VCaP (cell line): Measurements from ENCODE around the gene TXNIP.

Source experiments
- H3K27ac ChIP-seq: fragments of 450-650 bp; 2 replicates; pipeline ENCODE4 v1.5.1; 2017
- TF ChIP-seq, protein P1 (sequence below): fragments of 450-650 bp; conservative IDR thresholded peaks from 2 replicates; pipeline ENCODE4 v1.5.1; 2017; ENCODE audit warnings: mild to moderate bottlenecking, moderate library complexity

Gene TXNIP

DNA sequence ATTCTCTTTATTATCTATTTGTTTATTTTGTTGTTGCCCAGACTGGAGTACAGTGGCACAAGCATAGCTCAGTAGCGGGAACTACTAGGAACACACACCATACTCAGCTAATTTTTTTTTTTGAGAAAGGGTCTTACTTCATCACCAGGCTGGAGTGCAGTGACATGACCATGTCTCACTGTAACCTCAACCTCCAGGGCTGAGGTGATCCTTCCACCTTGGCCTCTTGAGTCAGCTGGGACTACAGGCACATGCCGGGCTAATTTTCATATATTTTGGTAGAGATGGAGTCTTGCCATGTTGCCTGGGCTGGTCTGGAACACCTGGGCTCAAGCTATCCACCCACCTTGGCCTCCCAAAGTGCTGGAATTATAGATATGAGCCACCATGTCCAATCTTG is 5.3 kb upstream of the TXNIP start:
- peak overlapping the region; percentile 94 for H3K27ac ChIP-seq
- TF ChIP-seq, protein P1, sequence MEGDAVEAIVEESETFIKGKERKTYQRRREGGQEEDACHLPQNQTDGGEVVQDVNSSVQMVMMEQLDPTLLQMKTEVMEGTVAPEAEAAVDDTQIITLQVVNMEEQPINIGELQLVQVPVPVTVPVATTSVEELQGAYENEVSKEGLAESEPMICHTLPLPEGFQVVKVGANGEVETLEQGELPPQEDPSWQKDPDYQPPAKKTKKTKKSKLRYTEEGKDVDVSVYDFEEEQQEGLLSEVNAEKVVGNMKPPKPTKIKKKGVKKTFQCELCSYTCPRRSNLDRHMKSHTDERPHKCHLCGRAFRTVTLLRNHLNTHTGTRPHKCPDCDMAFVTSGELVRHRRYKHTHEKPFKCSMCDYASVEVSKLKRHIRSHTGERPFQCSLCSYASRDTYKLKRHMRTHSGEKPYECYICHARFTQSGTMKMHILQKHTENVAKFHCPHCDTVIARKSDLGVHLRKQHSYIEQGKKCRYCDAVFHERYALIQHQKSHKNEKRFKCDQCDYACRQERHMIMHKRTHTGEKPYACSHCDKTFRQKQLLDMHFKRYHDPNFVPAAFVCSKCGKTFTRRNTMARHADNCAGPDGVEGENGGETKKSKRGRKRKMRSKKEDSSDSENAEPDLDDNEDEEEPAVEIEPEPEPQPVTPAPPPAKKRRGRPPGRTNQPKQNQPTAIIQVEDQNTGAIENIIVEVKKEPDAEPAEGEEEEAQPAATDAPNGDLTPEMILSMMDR = no peak

DNA sequence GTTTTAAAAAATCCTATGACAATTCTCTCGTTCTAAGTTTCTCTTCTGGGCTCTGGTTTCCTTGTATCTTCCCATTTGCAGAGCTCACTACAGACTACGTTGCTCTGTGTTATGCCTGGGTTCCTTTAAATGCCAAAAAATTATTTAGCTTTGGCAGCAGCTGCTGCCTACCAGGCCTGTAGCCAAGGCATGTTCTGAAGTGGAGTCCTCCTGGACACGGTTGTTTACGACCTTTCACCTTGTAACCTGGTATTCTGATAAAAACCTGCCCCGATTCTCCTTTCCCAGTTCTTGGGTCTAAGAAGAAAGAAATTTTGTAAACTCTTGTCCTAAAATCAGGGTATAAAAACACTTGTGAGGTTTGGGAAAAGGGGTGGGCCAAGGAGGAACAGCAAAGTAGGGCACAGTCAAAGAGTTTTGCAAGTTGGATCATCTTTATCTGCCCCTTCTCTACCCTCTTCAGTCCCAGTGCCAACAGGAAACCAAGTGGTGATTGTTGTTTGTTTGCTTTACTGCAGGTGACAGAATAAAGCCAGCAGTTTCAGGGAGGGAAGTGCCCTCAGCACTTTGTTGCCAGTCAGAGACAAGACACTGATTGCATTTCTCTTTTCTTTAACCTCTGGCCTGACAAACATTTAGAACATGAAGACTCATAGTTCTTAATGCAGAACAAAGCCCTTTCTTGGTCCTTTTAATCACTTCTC is 3.1 kb upstream of the TXNIP start:
- H3K27ac ChIP-seq = peak overlapping the region; percentile 94

DNA sequence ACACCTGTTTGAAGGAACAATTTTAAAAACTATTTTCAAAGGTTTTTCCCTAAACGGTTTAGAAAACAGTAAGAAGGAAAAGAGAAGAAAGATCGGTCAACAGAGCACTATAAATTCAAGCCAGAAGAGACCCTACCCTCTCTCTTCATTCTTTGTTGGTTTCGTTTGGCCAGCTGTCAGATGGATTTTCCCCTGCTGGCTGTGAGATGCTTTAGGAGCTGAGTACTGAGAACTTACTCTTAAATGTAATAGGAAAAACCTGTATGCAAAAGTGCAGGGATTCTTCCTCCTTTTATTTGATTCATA is 1.3 kb upstream of the TXNIP start:
- peak overlapping the region; percentile 94 for H3K27ac ChIP-seq
- TF ChIP-seq, protein P1 = no peak

More for the DNA sequence above, 3.1 kb upstream of the TXNIP start:
- TF ChIP-seq, protein P1 = no peak

DNA sequence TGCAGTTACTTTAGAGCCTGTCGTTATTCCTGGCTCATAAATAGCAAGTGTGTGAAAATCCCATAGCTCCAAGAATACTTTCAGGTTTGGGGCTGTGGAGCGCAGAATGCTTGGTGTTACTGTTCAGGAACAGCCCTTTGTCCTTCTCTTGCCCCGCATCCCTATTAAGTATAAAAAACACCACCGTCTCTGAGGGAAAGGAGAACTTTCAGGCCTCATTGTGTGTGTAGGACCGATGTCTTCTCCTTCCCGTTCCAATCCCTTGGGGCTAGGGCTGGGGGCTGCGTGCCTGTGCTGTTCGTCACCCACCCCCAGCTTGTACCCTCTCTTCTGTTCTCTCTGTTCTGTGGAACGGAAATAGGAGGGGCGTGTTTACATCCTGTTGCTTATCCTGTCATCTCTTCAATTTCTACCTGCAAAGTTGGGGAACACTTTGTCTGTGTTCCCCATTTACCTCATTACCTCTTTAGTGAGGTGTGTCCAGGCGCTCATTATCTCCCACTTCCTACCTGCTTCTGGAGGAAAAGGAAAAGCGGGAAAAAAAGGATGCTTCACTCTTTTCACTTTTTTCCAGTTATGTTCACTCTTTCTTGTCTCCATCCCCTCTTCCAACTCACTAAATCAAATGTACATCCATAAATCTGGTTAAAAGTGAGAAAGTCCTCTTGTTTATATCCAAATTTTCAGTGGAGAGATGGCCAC is 788 bp upstream of the TXNIP start:
- TF ChIP-seq, protein P1 = no peak
- H3K27ac ChIP-seq = peak overlapping the region; percentile 94

DNA sequence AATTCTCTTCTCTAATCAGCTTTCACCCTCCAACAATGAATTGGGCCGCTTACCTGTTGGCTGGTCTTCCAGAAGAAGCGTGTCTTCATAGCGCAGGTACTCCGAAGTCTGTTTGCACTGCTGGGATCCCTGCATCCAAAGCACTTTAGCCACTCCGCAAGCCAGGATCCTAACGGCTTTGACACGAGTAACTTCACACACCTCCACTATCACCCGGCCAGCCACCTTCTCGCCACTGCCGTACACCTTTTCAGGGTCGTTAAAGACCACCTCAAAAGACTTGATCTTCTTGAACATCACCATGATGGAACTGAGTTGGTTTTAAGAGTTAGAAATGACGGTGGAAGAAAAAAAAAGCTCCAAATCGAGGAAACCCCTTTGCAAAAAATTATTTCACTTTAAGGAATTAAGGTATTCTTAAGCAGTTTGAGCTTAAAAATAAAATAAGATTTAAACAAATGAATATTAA is 381 bp downstream of the TXNIP start:
- TF ChIP-seq, protein P1 = no peak
- H3K27ac ChIP-seq = peak overlapping the region; percentile 94

DNA sequence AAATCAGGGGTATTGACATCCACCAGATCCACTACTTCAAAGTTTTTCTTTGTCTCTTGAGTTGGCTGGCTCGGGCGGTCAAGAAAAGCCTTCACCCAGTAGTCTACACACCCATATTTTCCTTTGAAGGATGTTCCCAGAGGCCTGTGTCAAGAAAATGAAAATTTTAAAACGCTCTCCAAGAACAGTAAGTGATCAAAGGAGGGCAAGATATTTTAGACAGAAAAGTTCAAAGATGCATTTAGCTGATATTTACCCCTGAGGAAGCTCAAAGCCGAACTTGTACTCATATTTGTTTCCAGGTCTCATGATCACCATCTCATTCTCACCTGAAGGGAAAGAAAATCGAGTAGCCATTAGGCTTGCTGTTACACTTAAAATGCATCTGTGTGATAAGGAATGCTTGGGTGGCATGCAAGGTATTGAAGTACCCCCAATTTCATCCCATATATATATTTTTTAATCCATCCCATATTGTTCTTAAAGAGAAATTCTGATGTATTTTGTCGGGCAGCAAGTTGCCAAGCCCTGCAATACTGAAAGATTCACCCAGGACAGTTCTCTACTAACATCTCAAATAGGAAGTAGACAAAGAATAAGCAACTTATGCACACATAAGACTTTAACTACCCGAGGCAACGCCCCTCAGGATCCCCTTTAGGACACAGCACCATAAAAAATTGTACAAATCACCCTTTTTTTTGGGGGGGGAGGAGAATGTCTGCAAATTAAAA is 1.1 kb downstream of the TXNIP start:
- TF ChIP-seq, protein P1 = no peak
- H3K27ac ChIP-seq = peak overlapping the region; percentile 94
